OCI-LY1 (cell line): ENCODE data around the gene SPZ1.

Experiments
- H2AFZ ChIP-seq: fragments of 200-600 bp; sonication (generic), shearing (Covaris generic); 2 replicates; pipeline ENCODE4 v1.6.0; 2014; ENCODE audit warnings: antibody characterized with exemption, mild to moderate bottlenecking, low read length
- H3F3A ChIP-seq: fragments of 200-600 bp; sonication (generic), shearing (Covaris generic); 2 replicates; pipeline ENCODE4 v1.6.0; 2014; ENCODE audit warnings: mild to moderate bottlenecking, antibody characterized with exemption, low read length, moderate library complexity; ENCODE audit not compliant: insufficient read depth
- H3K27ac ChIP-seq: fragments of 200-600 bp; sonication (generic); 2 replicates; pipeline ENCODE4 v1.5.1; 2014; ENCODE audit warnings: low read length, mixed run types, mild to moderate bottlenecking, low read depth; ENCODE audit not compliant: poor library complexity, severe bottlenecking
- H3K27me3 ChIP-seq: fragments of 200-600 bp; sonication (generic); 2 replicates; pipeline ENCODE4 v1.6.0; 2014; ENCODE audit warnings: antibody characterized with exemption, mild to moderate bottlenecking, low read length, moderate library complexity; ENCODE audit not compliant: insufficient read depth
- H3K36me3 ChIP-seq: fragments of 200-600 bp; sonication (generic); 2 replicates; pipeline ENCODE4 v1.6.1; 2014; ENCODE audit warnings: mild to moderate bottlenecking, antibody characterized with exemption, low read length, moderate library complexity, mixed read lengths; ENCODE audit not compliant: insufficient read depth
- H3K4me1 ChIP-seq: fragments of 200-600 bp; sonication (generic); 2 replicates; pipeline ENCODE4 v1.5.1; 2014; ENCODE audit warnings: mild to moderate bottlenecking, low read length, moderate library complexity; ENCODE audit not compliant: insufficient read depth, severe bottlenecking
- H3K4me2 ChIP-seq: fragments of 200-600 bp; sonication (generic), shearing (Covaris generic); 2 replicates; pipeline ENCODE4 v1.6.1; 2014; ENCODE audit warnings: low read length
- H3K4me3 ChIP-seq: fragments of 200-600 bp; sonication (generic); 2 replicates; pipeline ENCODE4 v1.5.1; 2014; ENCODE audit warnings: low read length, low read depth, mild to moderate bottlenecking, mixed read lengths; ENCODE audit not compliant: poor library complexity, severe bottlenecking
- H3K79me2 ChIP-seq: fragments of 200-600 bp; shearing (Covaris generic); 2 replicates; pipeline ENCODE4 v1.6.1; 2016; ENCODE audit warnings: mixed run types, low read length, mixed read lengths; ENCODE audit not compliant: insufficient read depth
- H3K9ac ChIP-seq: fragments of 200-600 bp; sonication (generic), shearing (Covaris generic); 2 replicates; pipeline ENCODE4 v1.6.1; 2014; ENCODE audit warnings: mild to moderate bottlenecking, low read length, mixed read lengths
- H3K9me2 ChIP-seq: fragments of 200-600 bp; sonication (generic), shearing (Covaris generic); 2 replicates; pipeline ENCODE4 v1.6.1; 2014; ENCODE audit warnings: low read depth, mild to moderate bottlenecking, low read length, mixed read lengths
- H3K9me3 ChIP-seq: fragments of 200-600 bp; shearing (Covaris generic); 2 replicates; pipeline ENCODE4 v1.6.1; 2014; ENCODE audit warnings: low read length, mixed read lengths
- H4K20me1 ChIP-seq: fragments of 200-600 bp; sonication (generic), shearing (Covaris generic); 2 replicates; pipeline ENCODE4 v1.6.0; 2016; ENCODE audit warnings: mild to moderate bottlenecking, low read length; ENCODE audit not compliant: insufficient read depth
- EZH2 ChIP-seq: fragments of 200-600 bp; sonication (generic), shearing (Covaris generic); IDR thresholded peaks from 2 replicates; pipeline ENCODE4 v1.8.0; 2017; ENCODE audit warnings: borderline replicate concordance, mixed run types, mild to moderate bottlenecking, antibody characterized with exemption, low read length, moderate library complexity, mixed read lengths
- TF ChIP-seq, protein P1 (sequence below): fragments of 200-600 bp; sonication (generic), shearing (Covaris generic); IDR thresholded peaks from 2 replicates; pipeline ENCODE4 v1.5.1; 2017; ENCODE audit warnings: mild to moderate bottlenecking, antibody characterized with exemption, low read length, moderate library complexity, mixed read lengths

SPZ1 gene

GRCh38 chr5:80318212-80318611, 1.6 kb upstream of the SPZ1 start:
- H3K4me2 ChIP-seq: no peak overlapping the region
- H3F3A ChIP-seq: no peaks in the 10 kb centered on the region
- no peak overlapping the region for H3K27ac ChIP-seq
- no peaks in the 10 kb centered on the region; the same call in 1 of the 2 replicates for H3K27me3 ChIP-seq
- no peak overlapping the region for H3K9ac ChIP-seq
- no peaks in the 10 kb centered on the region for H3K36me3 ChIP-seq
- no peak overlapping the region for H2AFZ ChIP-seq
- H4K20me1 ChIP-seq: no peaks in the 10 kb centered on the region
- no peak overlapping the region for H3K4me3 ChIP-seq
- H3K9me2 ChIP-seq: no peaks in the 10 kb centered on the region
- no peaks in the 10 kb centered on the region for H3K9me3 ChIP-seq
- no peaks in the 10 kb centered on the region for H3K4me1 ChIP-seq
- H3K79me2 ChIP-seq: no peaks in the 10 kb centered on the region
- TF ChIP-seq, protein P1, sequence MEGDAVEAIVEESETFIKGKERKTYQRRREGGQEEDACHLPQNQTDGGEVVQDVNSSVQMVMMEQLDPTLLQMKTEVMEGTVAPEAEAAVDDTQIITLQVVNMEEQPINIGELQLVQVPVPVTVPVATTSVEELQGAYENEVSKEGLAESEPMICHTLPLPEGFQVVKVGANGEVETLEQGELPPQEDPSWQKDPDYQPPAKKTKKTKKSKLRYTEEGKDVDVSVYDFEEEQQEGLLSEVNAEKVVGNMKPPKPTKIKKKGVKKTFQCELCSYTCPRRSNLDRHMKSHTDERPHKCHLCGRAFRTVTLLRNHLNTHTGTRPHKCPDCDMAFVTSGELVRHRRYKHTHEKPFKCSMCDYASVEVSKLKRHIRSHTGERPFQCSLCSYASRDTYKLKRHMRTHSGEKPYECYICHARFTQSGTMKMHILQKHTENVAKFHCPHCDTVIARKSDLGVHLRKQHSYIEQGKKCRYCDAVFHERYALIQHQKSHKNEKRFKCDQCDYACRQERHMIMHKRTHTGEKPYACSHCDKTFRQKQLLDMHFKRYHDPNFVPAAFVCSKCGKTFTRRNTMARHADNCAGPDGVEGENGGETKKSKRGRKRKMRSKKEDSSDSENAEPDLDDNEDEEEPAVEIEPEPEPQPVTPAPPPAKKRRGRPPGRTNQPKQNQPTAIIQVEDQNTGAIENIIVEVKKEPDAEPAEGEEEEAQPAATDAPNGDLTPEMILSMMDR: no peak
- no peak for TF ChIP-seq EZH2

GRCh38 chr5:80324912-80325311, 5.1 kb downstream of the SPZ1 start:
- TF ChIP-seq EZH2: no peak
- TF ChIP-seq, protein P1: no peak
- H3K27ac ChIP-seq: no peak overlapping the region
- no peak overlapping the region for H3K9ac ChIP-seq

DNA sequence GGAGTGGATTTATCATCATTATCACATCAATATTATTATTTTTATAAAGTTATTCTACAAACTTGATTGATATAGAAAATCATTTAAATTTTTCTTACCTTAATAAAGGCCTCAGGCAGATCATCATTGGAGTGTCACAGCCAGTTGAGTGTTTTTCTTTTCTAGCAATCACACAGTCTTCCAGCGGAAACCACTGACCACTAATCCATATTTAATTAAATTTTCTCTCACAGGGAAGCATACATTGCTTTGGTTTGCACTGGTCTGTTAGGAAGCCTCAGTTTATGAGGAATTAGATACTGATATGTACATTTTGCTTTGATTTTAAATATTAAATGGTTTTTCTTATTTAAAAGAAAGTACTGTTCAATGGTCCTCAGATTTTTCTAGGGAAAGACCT, 6.7 kb downstream of the SPZ1 start:
- Histone ChIP-seq H3K4me2 (no peak overlapping the region), H3K36me3 (no peaks in the 10 kb centered on the region), H2AFZ (no peak overlapping the region), H3K9me2 (no peaks in the 10 kb centered on the region), H3F3A (no peaks in the 10 kb centered on the region), H3K27me3 (no peaks in the 10 kb centered on the region), H3K4me1 (no peaks in the 10 kb centered on the region), H3K79me2 (no peaks in the 10 kb centered on the region), H4K20me1 (no peaks in the 10 kb centered on the region), H3K4me3 (no peak overlapping the region), H3K9me3 (no peaks in the 10 kb centered on the region), H3K27ac (no peak overlapping the region), H3K9ac (no peak overlapping the region)
- TF ChIP-seq, protein P1: no peak
- TF ChIP-seq EZH2: no peak

More at GRCh38 chr5:80324912-80325311, 5.1 kb downstream of the SPZ1 start:
- no peaks in the 10 kb centered on the region for H4K20me1 ChIP-seq
- no peaks in the 10 kb centered on the region for H3K9me2 ChIP-seq
- no peaks in the 10 kb centered on the region for H3K27me3 ChIP-seq
- H3K36me3 ChIP-seq: no peaks in the 10 kb centered on the region
- no peaks in the 10 kb centered on the region for H3F3A ChIP-seq
- no peaks in the 10 kb centered on the region for H3K9me3 ChIP-seq
- no peaks in the 10 kb centered on the region for H3K4me1 ChIP-seq
- no peak overlapping the region for H3K4me3 ChIP-seq
- no peak overlapping the region for H2AFZ ChIP-seq
- no peak overlapping the region for H3K4me2 ChIP-seq
- H3K79me2 ChIP-seq: no peaks in the 10 kb centered on the region
